ENCODE data around the gene C1QTNF9.
"Not testable (repeated sequence)": the region's sequence is repeated elsewhere in the genome, so short reads cannot be mapped to it uniquely, and the experiment has no call there.

The C1QTNF9 gene

GRCh38 chr13:24309300-24309699, at the start of gene C1QTNF9:
Gene C1QTNF9 (plus strand): TSS chr13:24309580. CDS start chr13:24316004, 6,424 bp downstream.
- not testable (repeated sequence) for DNase-seq (ENCODE audit: low spot score)

- no peak for DNase-seq (ENCODE audit: low spot score)
Measured at GRCh38 chr13:24261566-24261965, 47.8 kb upstream of the C1QTNF9 start.

- no peak for DNase-seq (ENCODE audit: low spot score)
Measured at GRCh38 chr13:24263632-24264031, 45.7 kb upstream of the C1QTNF9 start.

GRCh38 chr13:24264976-24265375, 44.4 kb upstream of the C1QTNF9 start:
- no peak for DNase-seq (ENCODE audit: low spot score)

GRCh38 chr13:24265453-24265852, 43.9 kb upstream of the C1QTNF9 start:
- DNase-seq (ENCODE audit: low spot score), result no peak

GRCh38 chr13:24267274-24267673, 42.1 kb upstream of the C1QTNF9 start:
- DNase-seq (ENCODE audit: low spot score), result no peak

- no peak for DNase-seq (ENCODE audit: low spot score)
Measured at GRCh38 chr13:24267801-24268200, 41.6 kb upstream of the C1QTNF9 start.

- no peak for DNase-seq (ENCODE audit: low spot score)
Measured at GRCh38 chr13:24269821-24270220, 39.6 kb upstream of the C1QTNF9 start.

GRCh38 chr13:24270639-24271141, 38.7 kb upstream of the C1QTNF9 start:
- DNase-seq (ENCODE audit: low spot score), result peak; percentile 73

- DNase-seq (ENCODE audit: low spot score), result no peak
Measured at GRCh38 chr13:24271231-24271600, 38.2 kb upstream of the C1QTNF9 start.

GRCh38 chr13:24271601-24272451, 37.6 kb upstream of the C1QTNF9 start:
- peak; percentile 32 for DNase-seq (ENCODE audit: low spot score)

- DNase-seq (ENCODE audit: low spot score), result no peak
Measured at GRCh38 chr13:24272452-24273161, 36.8 kb upstream of the C1QTNF9 start.

GRCh38 chr13:24273926-24274325, 35.5 kb upstream of the C1QTNF9 start:
- no peak for DNase-seq (ENCODE audit: low spot score)

- DNase-seq (ENCODE audit: low spot score), result no peak
Measured at GRCh38 chr13:24274452-24275021, 34.8 kb upstream of the C1QTNF9 start.

- no peak for DNase-seq (ENCODE audit: low spot score)
Measured at GRCh38 chr13:24275041-24275440, 34.3 kb upstream of the C1QTNF9 start.

- no peak for DNase-seq (ENCODE audit: low spot score)
Measured at GRCh38 chr13:24276306-24276705, 33.1 kb upstream of the C1QTNF9 start.

- DNase-seq (ENCODE audit: low spot score), result no peak
Measured at GRCh38 chr13:24276861-24277260, 32.5 kb upstream of the C1QTNF9 start.

- no peak for DNase-seq (ENCODE audit: low spot score)
Measured at GRCh38 chr13:24277761-24278160, 31.6 kb upstream of the C1QTNF9 start.

- DNase-seq (ENCODE audit: low spot score), result no peak
Measured at GRCh38 chr13:24279327-24280110, 29.9 kb upstream of the C1QTNF9 start.

- no peak for DNase-seq (ENCODE audit: low spot score)
Measured at GRCh38 chr13:24280720-24281119, 28.7 kb upstream of the C1QTNF9 start.

- DNase-seq (ENCODE audit: low spot score), result no peak
Measured at GRCh38 chr13:24281188-24282008, 28.0 kb upstream of the C1QTNF9 start.
